Chondrocyte (in vitro differentiated cells): ENCODE data around the gene ALPI. TPM values are rescaled to one million over a fixed set of nuclear protein-coding genes. Genes with fewer than 3 reads are reported as not detected.
A peak's percentile ranks its signal among the peaks of the same experiment; 100 is the strongest.

Experiments
- DNase-seq: peaks from one replicate; pipeline ENCODE4 v3.0.0; 2021; ENCODE audit warnings: mixed read lengths, low spot score
- H3K27ac Mint-ChIP-seq: one replicate; pipeline ENCODE4 v1.8.0; 2021; ENCODE audit warnings: mild to moderate bottlenecking, moderate library complexity, mixed read lengths; ENCODE audit not compliant: unreplicated experiment
- H3K27me3 Mint-ChIP-seq: 2 replicates; pipeline ENCODE4 v1.8.0; 2021; ENCODE audit warnings: low read depth, mixed read lengths
- H3K36me3 Mint-ChIP-seq: 2 replicates; pipeline ENCODE4 v1.8.0; 2021; ENCODE audit warnings: low read depth, mixed read lengths
- H3K4me1 Mint-ChIP-seq: 2 replicates; pipeline ENCODE4 v1.8.0; 2021; ENCODE audit warnings: low read depth, mild to moderate bottlenecking, mixed read lengths
- H3K4me3 Mint-ChIP-seq: one replicate; pipeline ENCODE4 v1.8.0; 2021; ENCODE audit warnings: mild to moderate bottlenecking, moderate library complexity, mixed read lengths; ENCODE audit not compliant: unreplicated experiment
- H3K9me3 Mint-ChIP-seq: 2 replicates; pipeline ENCODE4 v1.8.0; 2021; ENCODE audit warnings: low read depth, mixed read lengths
- total RNA-seq: library from RNA; stranded (reverse); gene quantifications from 3 replicates; pipeline ENCODE4 v1.2.1, GENCODE V29; 2021
- TF ChIP-seq, protein P1 (sequence below): fragments of 200-600 bp; sonication (generic); IDR thresholded peaks from 2 replicates; pipeline ENCODE4 v1.5.0; 2021; ENCODE audit warnings: antibody characterized with exemption, mild to moderate bottlenecking, moderate library complexity

Gene ALPI
- total RNA-seq, 1 donor from 2014 or later = not detected

GRCh38 chr2:232463701-232464543, 8.0 kb downstream of the ALPI start:
- DNase-seq = no peak
- Mint-ChIP-seq H3K27me3 (peaks cover 17% of the 10 kb centered on the region), H3K36me3 (no peaks in the 10 kb centered on the region), H3K4me3 (no peak overlapping the region), H3K4me1 (peaks cover 27% of the 10 kb centered on the region), H3K9me3 (no peaks in the 10 kb centered on the region), H3K27ac (no peak overlapping the region)
- TF ChIP-seq, protein P1, sequence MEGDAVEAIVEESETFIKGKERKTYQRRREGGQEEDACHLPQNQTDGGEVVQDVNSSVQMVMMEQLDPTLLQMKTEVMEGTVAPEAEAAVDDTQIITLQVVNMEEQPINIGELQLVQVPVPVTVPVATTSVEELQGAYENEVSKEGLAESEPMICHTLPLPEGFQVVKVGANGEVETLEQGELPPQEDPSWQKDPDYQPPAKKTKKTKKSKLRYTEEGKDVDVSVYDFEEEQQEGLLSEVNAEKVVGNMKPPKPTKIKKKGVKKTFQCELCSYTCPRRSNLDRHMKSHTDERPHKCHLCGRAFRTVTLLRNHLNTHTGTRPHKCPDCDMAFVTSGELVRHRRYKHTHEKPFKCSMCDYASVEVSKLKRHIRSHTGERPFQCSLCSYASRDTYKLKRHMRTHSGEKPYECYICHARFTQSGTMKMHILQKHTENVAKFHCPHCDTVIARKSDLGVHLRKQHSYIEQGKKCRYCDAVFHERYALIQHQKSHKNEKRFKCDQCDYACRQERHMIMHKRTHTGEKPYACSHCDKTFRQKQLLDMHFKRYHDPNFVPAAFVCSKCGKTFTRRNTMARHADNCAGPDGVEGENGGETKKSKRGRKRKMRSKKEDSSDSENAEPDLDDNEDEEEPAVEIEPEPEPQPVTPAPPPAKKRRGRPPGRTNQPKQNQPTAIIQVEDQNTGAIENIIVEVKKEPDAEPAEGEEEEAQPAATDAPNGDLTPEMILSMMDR = no peak

- TF ChIP-seq, protein P1 = no peak
- Mint-ChIP-seq H3K27ac (no peak overlapping the region), H3K36me3 (no peaks in the 10 kb centered on the region), H3K9me3 (no peaks in the 10 kb centered on the region), H3K4me1 (peaks cover 27% of the 10 kb centered on the region), H3K4me3 (no peak overlapping the region), H3K27me3 (peaks cover 23% of the 10 kb centered on the region)
- no peak for DNase-seq
Measured at GRCh38 chr2:232464544-232464885, 8.6 kb downstream of the ALPI start.

DNA sequence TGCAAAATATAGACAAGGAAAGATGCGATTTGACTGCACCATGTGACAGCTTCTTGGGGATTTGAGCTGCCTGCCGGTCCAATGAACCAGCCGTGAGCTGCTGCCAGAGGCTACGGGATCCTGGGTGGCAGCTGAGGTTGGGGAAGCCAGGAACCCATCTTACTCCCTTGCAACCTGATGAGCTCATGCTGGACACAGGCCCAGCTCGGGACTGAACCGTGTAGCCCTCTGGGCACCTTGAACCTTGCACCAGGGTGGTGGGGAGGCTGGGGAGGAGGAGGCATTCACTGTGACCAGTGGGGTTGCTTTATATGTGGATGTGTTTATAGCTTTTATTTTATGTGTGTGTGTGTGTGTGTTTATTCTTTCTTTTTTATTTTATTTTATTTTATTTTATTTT, 9.1 kb downstream of the ALPI start:
- peaks cover 24% of the 10 kb centered on the region for H3K4me1 Mint-ChIP-seq
- TF ChIP-seq, protein P1 = no peak
- H3K4me3 Mint-ChIP-seq = no peak overlapping the region
- DNase-seq = no peak
- H3K36me3 Mint-ChIP-seq = no peaks in the 10 kb centered on the region
- H3K9me3 Mint-ChIP-seq = no peaks in the 10 kb centered on the region
- H3K27me3 Mint-ChIP-seq = peaks cover 26% of the 10 kb centered on the region
- H3K27ac Mint-ChIP-seq = no peak overlapping the region

DNA sequence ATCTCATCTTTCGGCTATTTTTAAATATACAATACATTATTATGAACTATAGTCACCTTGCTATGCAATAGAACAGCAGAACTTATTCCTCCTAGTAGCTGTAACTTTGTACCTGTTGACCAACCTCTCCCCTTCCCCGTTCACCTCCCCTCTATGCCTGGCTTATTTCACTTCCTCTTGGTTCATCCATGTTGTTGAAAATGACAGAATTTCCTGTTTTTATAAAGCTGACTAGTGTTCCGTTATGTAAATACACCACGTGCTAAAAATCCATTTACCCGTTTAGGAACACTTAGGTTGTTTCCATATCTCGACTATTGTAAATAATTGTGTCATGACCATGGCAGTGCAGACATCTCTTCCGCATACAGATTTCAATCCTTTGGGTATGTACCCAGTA, 10.3 kb downstream of the ALPI start:
- TF ChIP-seq, protein P1 = no peak
- Mint-ChIP-seq H3K27me3 (peaks cover 33% of the 10 kb centered on the region), H3K36me3 (no peaks in the 10 kb centered on the region), H3K4me3 (no peak overlapping the region), H3K9me3 (no peaks in the 10 kb centered on the region), H3K4me1 (peaks cover 12% of the 10 kb centered on the region), H3K27ac (no peak overlapping the region)
- DNase-seq = no peak

DNA sequence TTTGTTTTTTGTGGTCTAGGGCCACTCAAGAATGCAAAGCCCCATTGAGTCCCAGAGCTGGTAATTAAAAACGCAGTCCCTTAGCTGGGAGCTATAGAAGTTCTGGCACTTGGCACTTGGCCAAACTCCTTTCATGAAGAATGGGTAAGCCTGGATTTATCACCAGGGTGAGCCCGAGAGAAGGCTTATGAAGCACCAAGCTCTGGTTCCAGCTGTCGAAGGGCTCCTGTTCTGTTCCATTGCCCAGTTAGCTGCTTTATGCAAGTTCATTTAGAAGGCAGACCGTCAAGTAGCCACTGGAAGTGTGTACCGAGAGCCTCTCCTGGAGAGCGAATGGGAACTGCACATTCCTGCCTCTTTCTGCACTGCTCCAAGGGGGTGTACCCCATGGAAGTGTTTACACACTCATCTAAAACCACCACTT, 17.5 kb downstream of the ALPI start:
- H3K4me3 Mint-ChIP-seq = no peak overlapping the region
- DNase-seq = peak; percentile 3

More for the DNA sequence above, 17.5 kb downstream of the ALPI start:
- TF ChIP-seq, protein P1 = no peak
- Mint-ChIP-seq H3K9me3 (peaks cover 18% of the 10 kb centered on the region), H3K36me3 (peaks cover 9% of the 10 kb centered on the region), H3K27me3 (peaks cover 65% of the 10 kb centered on the region), H3K4me1 (no peaks in the 10 kb centered on the region), H3K27ac (no peak overlapping the region)
